AG09319 (cell line): ENCODE measurements around the gene NIPSNAP2.
"Not testable (repeated sequence)": the region's sequence is repeated elsewhere in the genome, so short reads cannot be mapped to it uniquely, and the experiment has no call there.

ENCODE experiments used
- DNase-seq: peaks from one replicate; pipeline ENCODE4 v3.0.0-alpha.2; 2010; ENCODE audit warnings: low read depth; ENCODE audit errors: extremely low read depth
- CTCF ChIP-seq: IDR thresholded peaks from 2 replicates; pipeline ENCODE4 v1.5.1; 2011; ENCODE audit warnings: low read depth, mild to moderate bottlenecking, inconsistent platforms, low read length, moderate library complexity

NIPSNAP2 gene

GRCh38 chr7:56007891-56008290 is 43.5 kb downstream of the NIPSNAP2 start:
- TF ChIP-seq CTCF, result no peak
- no peak for DNase-seq

GRCh38 chr7:56009695-56010094 is 45.3 kb downstream of the NIPSNAP2 start:
- no peak for DNase-seq
- no peak for TF ChIP-seq CTCF

GRCh38 chr7:56017015-56017414 is 52.6 kb downstream of the NIPSNAP2 start:
- not testable (repeated sequence) for DNase-seq

- DNase-seq, result no peak
- no peak for TF ChIP-seq CTCF
Measured at GRCh38 chr7:56019501-56019900, 55.1 kb downstream of the NIPSNAP2 start.

- DNase-seq, result no peak
- TF ChIP-seq CTCF, result no peak
Measured at GRCh38 chr7:56023500-56023899, 59.1 kb downstream of the NIPSNAP2 start.

- no peak for DNase-seq
- TF ChIP-seq CTCF, result no peak
Measured at GRCh38 chr7:56026538-56026937, 62.2 kb downstream of the NIPSNAP2 start.

- TF ChIP-seq CTCF, result no peak
- DNase-seq, result no peak
Measured at GRCh38 chr7:56028942-56029630, 64.7 kb downstream of the NIPSNAP2 start.

- DNase-seq, result no peak
- no peak for TF ChIP-seq CTCF
Measured at GRCh38 chr7:56030340-56030739, 66.0 kb downstream of the NIPSNAP2 start.

- not testable (repeated sequence) for DNase-seq
Measured at GRCh38 chr7:56031556-56031955, 67.2 kb downstream of the NIPSNAP2 start.

GRCh38 chr7:56032578-56032977 is 68.2 kb downstream of the NIPSNAP2 start:
- DNase-seq, result not testable (repeated sequence)
